Hematopoietic multipotent progenitor cell treated with erythropoietin and hydrocortisone succinate and interleukin-3 and kit ligand, for 17 days (in vitro differentiated cells): ENCODE measurements around the gene P2RY13.

Source experiments
- DNase-seq: peaks from one replicate; pipeline ENCODE4 v3.0.0-alpha.2; 2015; ENCODE audit warnings: low spot score

P2RY13 gene

GRCh38 chr3:151329363-151329762 lies at the start of gene P2RY13:
TSS of gene P2RY13 (minus strand) at chr3:151329549. CDS start at chr3:151329528, 21 bp downstream.
- DNase-seq: no peak

GRCh38 chr3:151377768-151378385 lies 48.5 kb upstream of the P2RY13 start:
- no peak for DNase-seq

- no peak for DNase-seq
Observed at GRCh38 chr3:151372063-151372820, 42.9 kb upstream of the P2RY13 start.

GRCh38 chr3:151371526-151371925 lies 42.2 kb upstream of the P2RY13 start:
- no peak for DNase-seq

- DNase-seq: no peak
Observed at GRCh38 chr3:151367448-151367847, 38.1 kb upstream of the P2RY13 start.

- DNase-seq: no peak
Observed at GRCh38 chr3:151366993-151367392, 37.6 kb upstream of the P2RY13 start.

GRCh38 chr3:151362751-151363174 lies 33.4 kb upstream of the P2RY13 start:
- no peak for DNase-seq

GRCh38 chr3:151357463-151357850 lies 28.1 kb upstream of the P2RY13 start:
- no peak for DNase-seq

- DNase-seq: no peak
Observed at GRCh38 chr3:151356794-151357462, 27.6 kb upstream of the P2RY13 start.

- no peak for DNase-seq
Observed at GRCh38 chr3:151351648-151352047, 22.3 kb upstream of the P2RY13 start.

- DNase-seq: no peak
Observed at GRCh38 chr3:151351219-151351618, 21.9 kb upstream of the P2RY13 start.

- no peak for DNase-seq
Observed at GRCh38 chr3:151350656-151351055, 21.3 kb upstream of the P2RY13 start.

GRCh38 chr3:151347432-151347831 lies 18.1 kb upstream of the P2RY13 start:
- DNase-seq: no peak

- no peak for DNase-seq
Observed at GRCh38 chr3:151346292-151346691, 16.9 kb upstream of the P2RY13 start.

- DNase-seq: no peak
Observed at GRCh38 chr3:151345859-151346258, 16.5 kb upstream of the P2RY13 start.

- DNase-seq: no peak
Observed at GRCh38 chr3:151331696-151332095, 2.3 kb upstream of the P2RY13 start.

- no peak for DNase-seq
Observed at GRCh38 chr3:151330899-151331298, 1.6 kb upstream of the P2RY13 start.

GRCh38 chr3:151330379-151330778 lies 1.0 kb upstream of the P2RY13 start:
- no peak for DNase-seq

- DNase-seq: no peak
Observed at GRCh38 chr3:151328298-151328995, 902 bp downstream of the P2RY13 start.

- no peak for DNase-seq
Observed at GRCh38 chr3:151327571-151328198, 1.7 kb downstream of the P2RY13 start.

GRCh38 chr3:151322511-151322910 lies 6.8 kb downstream of the P2RY13 start:
- no peak for DNase-seq

GRCh38 chr3:151321526-151321925 lies 7.8 kb downstream of the P2RY13 start:
- DNase-seq: no peak
